IMR-90 (cell line): Measurements from ENCODE around the gene TTF2. TPM values are rescaled to one million over a fixed set of nuclear protein-coding genes. Genes with fewer than 3 reads are reported as not detected.
A peak's percentile ranks its signal among the peaks of the same experiment; 100 is the strongest.

Experiments used
- ATAC-seq: fragments of 200-7000 bp; cut with Tn5 transposase; 2 replicates; pipeline ENCODE4 v1.9.1; 2020; ENCODE audit warnings: low read depth, mild to moderate bottlenecking, moderate library complexity
- BruUV-seq: library from RNA; stranded (reverse); fragments of 400-500 nt; replicated peaks from 2 replicates; lab custom pipeline; 2021; lab: Mats Ljungman, UMichigan
- CTCF ChIA-PET: fragments of 300-600 bp; formaldehyde crosslinking; extraction: SDS; loops from one replicate; lab custom pipeline; 2021; ENCODE audit warnings: antibody characterized with exemption; lab: Yijun Ruan, JAX
- POLR2A ChIA-PET: fragments of 300-600 bp; sonication (Branson Sonifier 250); formaldehyde crosslinking; loops from one replicate; lab custom pipeline; 2022; ENCODE audit warnings: antibody characterized with exemption; ENCODE audit not compliant: unreplicated experiment; lab: Charles Lee
- DNase-seq: peaks from one replicate; pipeline ENCODE4 v3.0.0; 2013
- H2AFZ ChIP-seq: replicated peaks from 2 replicates; pipeline ENCODE3; 2013; ENCODE audit warnings: low read length, mild to moderate bottlenecking; ENCODE audit not compliant: poor library complexity
- H2AK5ac ChIP-seq: 2 replicates; pipeline ENCODE4 v1.6.1; 2013; ENCODE audit warnings: low read depth, low read length, inconsistent platforms
- H2AK9ac ChIP-seq: replicated peaks from 2 replicates; pipeline ENCODE3; 2013; ENCODE audit warnings: mild to moderate bottlenecking, low read depth, low read length, moderate library complexity; ENCODE audit not compliant: poor library complexity
- H2BK120ac ChIP-seq: 2 replicates; pipeline ENCODE4 v1.6.1; 2013; ENCODE audit warnings: low read depth, low read length, inconsistent platforms
- H2BK15ac ChIP-seq: 3 replicates; pipeline ENCODE4 v1.6.1; 2013; ENCODE audit warnings: low read depth, low read length, inconsistent platforms
- H2BK20ac ChIP-seq: 2 replicates; pipeline ENCODE4 v1.6.1; 2013; ENCODE audit warnings: low read depth, mild to moderate bottlenecking, inconsistent platforms, low read length, moderate library complexity
- H2BK5ac ChIP-seq: 2 replicates; pipeline ENCODE4 v1.6.1; 2013; ENCODE audit warnings: mild to moderate bottlenecking, low read depth, low read length, inconsistent platforms; ENCODE audit not compliant: poor library complexity, severe bottlenecking
- H3K14ac ChIP-seq: replicated peaks from 2 replicates; pipeline ENCODE4 v1.6.1; 2013; ENCODE audit warnings: low read depth, low read length, inconsistent platforms
- H3K18ac ChIP-seq: 2 replicates; pipeline ENCODE4 v1.6.1; 2013; ENCODE audit warnings: low read depth, low read length, control low read depth
- H3K23ac ChIP-seq: 2 replicates; pipeline ENCODE4 v1.6.1; 2013; ENCODE audit warnings: low read depth, low read length, inconsistent platforms
- H3K27ac ChIP-seq: 2 replicates; pipeline ENCODE4 v1.5.1; 2013; ENCODE audit warnings: mild to moderate bottlenecking, control low read depth, low read length; ENCODE audit not compliant: insufficient read depth
- H3K27me3 ChIP-seq: 2 replicates; pipeline ENCODE4 v1.6.1; 2013; ENCODE audit warnings: low read length; ENCODE audit not compliant: control insufficient read depth, insufficient read depth
- H3K36me3 ChIP-seq: 2 replicates; pipeline ENCODE4 v1.6.1; 2013; ENCODE audit warnings: low read length, mixed read lengths; ENCODE audit not compliant: control insufficient read depth, insufficient read depth
- H3K4ac ChIP-seq: 2 replicates; pipeline ENCODE4 v1.6.1; 2013; ENCODE audit warnings: low read depth, low read length, inconsistent platforms
- H3K4me1 ChIP-seq: 2 replicates; pipeline ENCODE4 v1.6.1; 2013; ENCODE audit warnings: low read length, mixed read lengths; ENCODE audit not compliant: control insufficient read depth, insufficient read depth
- H3K4me2 ChIP-seq: 2 replicates; pipeline ENCODE4 v1.6.1; 2013; ENCODE audit warnings: low read depth, mild to moderate bottlenecking, control low read depth, low read length, moderate library complexity
- H3K4me3 ChIP-seq: 2 replicates; pipeline ENCODE4 v1.5.1; 2013; ENCODE audit warnings: low read depth, mild to moderate bottlenecking, control low read depth, low read length, moderate library complexity; ENCODE audit not compliant: insufficient read depth
- H3K56ac ChIP-seq: 2 replicates; pipeline ENCODE4 v1.6.1; 2013; ENCODE audit warnings: low read length, inconsistent platforms; ENCODE audit not compliant: insufficient read depth; ENCODE audit errors: extremely low read depth
- H3K79me1 ChIP-seq, 2 experiments: 2 replicates each; pipeline ENCODE4 v1.6.1; 2013; ENCODE audit warnings: low read length in 2 of 2, inconsistent platforms in 1 of 2, low read depth in 1 of 2
- H3K9ac ChIP-seq: 2 replicates; pipeline ENCODE4 v1.6.1; 2013; ENCODE audit warnings: low read depth, low read length, control low read depth
- H3K9me1 ChIP-seq: 2 replicates; pipeline ENCODE4 v1.6.1; 2013; ENCODE audit warnings: low read length, inconsistent platforms; ENCODE audit not compliant: insufficient read depth
- H3K9me3 ChIP-seq: 2 replicates; pipeline ENCODE4 v1.6.1; 2013; ENCODE audit warnings: low read length; ENCODE audit not compliant: control insufficient read depth, insufficient read depth
- H4K20me1 ChIP-seq: 2 replicates; pipeline ENCODE4 v1.6.1; 2013; ENCODE audit warnings: low read length, inconsistent platforms; ENCODE audit not compliant: insufficient read depth
- H4K5ac ChIP-seq: 2 replicates; pipeline ENCODE4 v1.6.1; 2013; ENCODE audit warnings: mild to moderate bottlenecking, low read depth, low read length, control low read depth
- H4K8ac ChIP-seq, 2 experiments: 2 replicates each; pipeline ENCODE4 v1.6.1; 2013; ENCODE audit warnings: low read depth in 2 of 2, low read length in 2 of 2, control low read depth in 1 of 2, inconsistent platforms in 1 of 2
- H4K91ac ChIP-seq: 2 replicates; pipeline ENCODE4 v1.6.1; 2013; ENCODE audit warnings: low read depth, low read length, inconsistent platforms; ENCODE audit not compliant: insufficient read depth
- CEBPB ChIP-seq: IDR thresholded peaks from 2 replicates; pipeline ENCODE4 v1.6.1; 2012; ENCODE audit warnings: low read depth, low read length, improper control_type of control experiment
- CHD1 ChIP-seq: IDR thresholded peaks from 2 replicates; pipeline ENCODE4 v1.6.1; 2012; ENCODE audit warnings: low read depth, low read length, improper control_type of control experiment
- WGBS, 2 experiments: methylation state at CpG; one replicate each; pipeline versions ENCODE4 v1.1.5 to v1.1.7; 2013; ENCODE audit warnings: missing lambda C conversion rate in 2 of 2; ENCODE audit not compliant: insufficient read length in 1 of 2; ENCODE audit errors: extremely low coverage in 2 of 2; 5-methylcytosine and 5-hydroxymethylcytosine counted together
- dilution Hi-C: fragments of 300-500 bp; cut with HindIII; formaldehyde crosslinking; loops from one replicate; pipeline ENCODE4 v1.14.3; 2018; ENCODE audit warnings: low sequenced_read_pairs; ENCODE audit not compliant: unreplicated experiment
- in situ Hi-C: fragments of 300-500 bp; cut with MboI; formaldehyde crosslinking; loops from 3 replicates; pipeline ENCODE4 v1.14.3; 2019; ENCODE audit warnings: low sequenced_read_pairs, inconsistent platforms, mixed read lengths
- intact Hi-C: fragments of 100-400 bp; cut with micrococcal nuclease; formaldehyde crosslinking; loops from 2 replicates; pipeline ENCODE4 v1.10.0; 2022
- polyA plus RNA-seq, 3 experiments: library from polyadenylated mRNA; depleted of rRNA; stranded (reverse); fragments of >200 nt; gene quantifications; 2 replicates each; pipeline ENCODE4 v1.2.3, GENCODE V29; 2012; ENCODE audit warnings: low replicate concordance in 1 of 3
- total RNA-seq: library from RNA; depleted of rRNA; stranded (reverse); fragments of >200 nt; gene quantifications from 2 replicates; pipeline ENCODE4 v1.2.3, GENCODE V29; 2012

The TTF2 gene
- total and polyA plus RNA-seq, 2 of the 4 experiments (the other 2 are of a cell fraction) = 11.5 to 14.7 TPM

DNA sequence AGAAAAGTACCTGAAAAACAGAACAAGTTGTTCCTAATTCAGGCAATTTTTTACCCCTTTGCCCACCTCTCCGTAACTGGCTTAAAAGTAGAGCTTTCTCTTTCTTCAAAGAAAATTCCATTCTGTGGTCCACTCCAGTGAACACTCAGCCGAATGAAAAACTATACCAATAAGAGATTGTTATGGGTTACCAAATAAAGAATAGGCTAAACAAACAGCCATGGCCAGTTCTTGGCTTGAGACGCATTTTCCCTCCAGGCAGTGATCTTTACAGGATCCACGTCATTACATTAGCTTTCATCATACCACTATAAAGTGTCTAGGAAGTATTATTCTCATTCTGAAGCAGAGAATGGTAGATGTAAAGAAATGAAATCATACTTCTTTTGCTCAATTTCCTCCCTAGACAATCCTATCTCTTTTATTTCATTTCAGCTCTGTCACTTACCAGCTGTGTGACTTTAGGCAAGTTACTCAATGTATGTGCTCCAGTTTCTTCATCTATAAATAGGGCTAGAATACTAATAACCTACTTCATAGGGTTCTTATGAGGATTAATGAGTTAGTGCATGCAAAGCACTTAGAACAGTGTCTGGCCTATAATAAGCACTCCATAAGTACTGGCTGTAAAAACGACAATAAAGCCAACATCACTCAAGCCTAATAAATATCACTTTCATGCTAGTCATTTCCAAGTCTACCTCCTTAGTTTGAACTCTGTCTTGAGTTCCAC, 87.9 kb downstream of the TTF2 start:
- Histone ChIP-seq H3K9ac (no peak overlapping the region), H3K79me1 (no peaks in the 10 kb centered on the region), H3K4ac (peak overlapping the region; percentile 80; the same call in 1 of the 2 replicates), H3K18ac (peak overlapping the region; percentile 9; the same call in 1 of the 2 replicates), H4K5ac (no peak overlapping the region), H3K4me3 (no peak overlapping the region), H3K27ac (no peak overlapping the region), H3K36me3 (no peaks in the 10 kb centered on the region), H2BK120ac (peak overlapping the region; percentile 74), H2AFZ (no peak overlapping the region), H2AK5ac (no peak overlapping the region; the same call in 1 of the 2 replicates), H3K14ac (0 out of 2 replicates have a peak overlapping the region, but pooled peaks have one; percentile 17), H3K9me3 (no peaks in the 10 kb centered on the region), H2BK20ac (peak overlapping the region; percentile 83; the same call in 1 of the 2 replicates), H3K56ac (no peak overlapping the region), H4K20me1 (no peaks in the 10 kb centered on the region), H2AK9ac (no peak overlapping the region), H3K27me3 (no peaks in the 10 kb centered on the region), H2BK5ac (peak overlapping the region; percentile 15), H3K23ac (no peak overlapping the region), H3K4me1 (peaks cover 10% of the 10 kb centered on the region), H4K8ac (peak overlapping the region; percentile 8 to 59; a peak in 3 of 4 replicates), H3K9me1 (peaks cover 10% of the 10 kb centered on the region), H2BK15ac (peak overlapping the region; percentile 40; the same call in 1 of the 3 replicates), H3K4me2 (no peak overlapping the region), H4K91ac (peak overlapping the region; percentile 62; the same call in 1 of the 2 replicates)
- no TSS peak for BruUV-seq
- CTCF ChIA-PET = interaction anchor here (0.9 to 1.1 kb wide), 2 partner anchors 8 to 16 kb away, joined by 3 read pairs; no protein-coding TSS in a partner anchor
- no CpG with 5 or more reads among the region's 5 CpGs for WGBS, 2 experiments
- intact Hi-C loops (loop anchor here (10.0 kb wide), 1 partner anchor 217 kb away; the partner anchor contains the start of gene MAN1A2), in situ Hi-C loops (no loop called here), dilution Hi-C loops (no loop called here)
- TF ChIP-seq CEBPB = peak; percentile 17; the same call in 1 of the 2 replicates
- TF ChIP-seq CHD1 = no peak
- peak; percentile 80 for DNase-seq
- POLR2A ChIA-PET = no interaction called here
- peak; percentile 21 for ATAC-seq
